Peyer's patch (tissue), 4 donors: ENCODE data around the gene DPEP3.

Experiments
- POLR2A ChIP-seq, 2 donors: fragments of 450-650 bp; IDR thresholded peaks; one replicate each; pipeline ENCODE4 v1.5.1; 2017; ENCODE audit warnings: antibody characterized with exemption in 2 of 2, mild to moderate bottlenecking in 2 of 2, moderate library complexity in 2 of 2
- TF ChIP-seq, protein P1 (sequence below), 6 experiments: fragments of 450-650 bp in 4 of 6; fragments of 200-600 bp in 2 of 6; sonication (generic) in 1 of 6; IDR thresholded peaks; one replicate each; pipeline ENCODE4 v1.5.1; 2017 to 2019; ENCODE audit warnings: antibody characterized with exemption in 6 of 6, mild to moderate bottlenecking in 3 of 6, moderate library complexity in 1 of 6

- TF ChIP-seq, protein P1, sequence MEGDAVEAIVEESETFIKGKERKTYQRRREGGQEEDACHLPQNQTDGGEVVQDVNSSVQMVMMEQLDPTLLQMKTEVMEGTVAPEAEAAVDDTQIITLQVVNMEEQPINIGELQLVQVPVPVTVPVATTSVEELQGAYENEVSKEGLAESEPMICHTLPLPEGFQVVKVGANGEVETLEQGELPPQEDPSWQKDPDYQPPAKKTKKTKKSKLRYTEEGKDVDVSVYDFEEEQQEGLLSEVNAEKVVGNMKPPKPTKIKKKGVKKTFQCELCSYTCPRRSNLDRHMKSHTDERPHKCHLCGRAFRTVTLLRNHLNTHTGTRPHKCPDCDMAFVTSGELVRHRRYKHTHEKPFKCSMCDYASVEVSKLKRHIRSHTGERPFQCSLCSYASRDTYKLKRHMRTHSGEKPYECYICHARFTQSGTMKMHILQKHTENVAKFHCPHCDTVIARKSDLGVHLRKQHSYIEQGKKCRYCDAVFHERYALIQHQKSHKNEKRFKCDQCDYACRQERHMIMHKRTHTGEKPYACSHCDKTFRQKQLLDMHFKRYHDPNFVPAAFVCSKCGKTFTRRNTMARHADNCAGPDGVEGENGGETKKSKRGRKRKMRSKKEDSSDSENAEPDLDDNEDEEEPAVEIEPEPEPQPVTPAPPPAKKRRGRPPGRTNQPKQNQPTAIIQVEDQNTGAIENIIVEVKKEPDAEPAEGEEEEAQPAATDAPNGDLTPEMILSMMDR (IDR thresholded peaks at IDR 0.05): no peak
- no peak for TF ChIP-seq POLR2A (IDR thresholded peaks at IDR 0.05)
Measured at GRCh38 chr16:67942510-67943255, 37.6 kb downstream of the DPEP3 start.
